Adrenal gland (tissue), 12 donors: ENCODE measurements around the gene ERF. TPM values are rescaled to one million over a fixed set of nuclear protein-coding genes. Genes with fewer than 3 reads are reported as not detected.
A peak's percentile ranks its signal among the peaks of the same experiment; 100 is the strongest.

Experiments used
- DNase-seq, 7 donors: peaks; one replicate each; pipeline ENCODE4 v3.0.0-alpha.2; 2019 to 2020
- H3K27ac ChIP-seq, 5 donors: fragments of 200-600 bp; sonication (generic) in 4 of 5; 1 replicate in 3 of 5; 2 replicates in 2 of 5; pipeline versions ENCODE4 v1.5.1 to v1.8.0; 2016 to 2020; ENCODE audit warnings: mild to moderate bottlenecking in 1 of 5
- H3K27me3 ChIP-seq: fragments of 200-600 bp; 2 replicates; pipeline ENCODE4 v1.8.0; 2021
- H3K36me3 ChIP-seq, 2 donors: fragments of 200-600 bp; replicated peaks in 1 of 2; 1 replicate in 1 of 2; 2 replicates in 1 of 2; pipeline versions ENCODE4 v1.5.1 to v1.8.0; 2018 to 2022
- H3K4me1 ChIP-seq, 2 donors: fragments of 200-600 bp; replicated peaks in 1 of 2; 1 replicate in 1 of 2; 2 replicates in 1 of 2; pipeline versions ENCODE4 v1.5.1 to v1.8.0; 2018 to 2021
- H3K4me3 ChIP-seq, 4 donors: fragments of 200-600 bp; sonication (generic) in 3 of 4; one replicate each; pipeline ENCODE4 v1.5.1; 2016 to 2018
- H3K9me3 ChIP-seq, 3 donors: fragments of 200-600 bp; sonication (generic) in 1 of 3; replicated peaks in 1 of 3; 1 replicate in 2 of 3; 2 replicates in 1 of 3; pipeline versions ENCODE4 v1.5.1 to v1.8.0; 2016 to 2021
- POLR2A ChIP-seq, 2 donors: fragments of 450-650 bp; IDR thresholded peaks; one replicate each; pipeline ENCODE4 v1.6.1; 2017; ENCODE audit warnings: antibody characterized with exemption in 2 of 2, mild to moderate bottlenecking in 2 of 2, moderate library complexity in 1 of 2
- WGBS, 4 donors: extraction: QIAGEN DNeasy Blood & Tissue Kit in 2 of 4; methylation state at CpG; one replicate each; pipeline versions ENCODE4 v1.1.5 to v1.1.7; 2013 to 2017; 5-methylcytosine and 5-hydroxymethylcytosine counted together
- intact Hi-C, 2 donors: fragments of 100-400 bp; cut with DNase I; formaldehyde crosslinking; loops; one replicate each; pipeline versions ENCODE4 v1.14.1 to v1.15.0; 2022 to 2023
- polyA plus RNA-seq, 3 donors: library from polyadenylated mRNA; stranded (reverse); fragments of 200-250 nt in 2 of 3; fragments of 350-450 nt in 1 of 3; fragmentation: Illumina TruSeq in 1 of 3; extraction: RNeasy Lipid Tissue Mini Kit (QIAGEN cat#74804) in 1 of 3; gene quantifications; one replicate each; pipeline ENCODE4 v1.2.3, GENCODE V29; 2013 to 2014
- total RNA-seq, 9 donors: library from RNA; depleted of rRNA in 4 of 9; stranded (reverse); fragments of >200 nt in 4 of 9; fragments of 120-200 nt in 1 of 9; fragmentation: NEBNext Ultra II Directional in 1 of 9; extraction: Animal tissue kit (Norgen Biotek cat#: 25700) in 1 of 9; gene quantifications; one replicate each; pipeline versions ENCODE4 v1.1.0 to v1.2.4, GENCODE V29; 2013 to 2023
- TF ChIP-seq, protein P1 (sequence below), 6 experiments: fragments of 450-650 bp in 4 of 6; fragments of 200-600 bp in 2 of 6; sonication (generic) in 1 of 6; IDR thresholded peaks; 1 replicate in 5 of 6; 2 replicates in 1 of 6; pipeline versions ENCODE4 v1.5.1 to v1.8.0; 2016 to 2021; ENCODE audit warnings: antibody characterized with exemption in 6 of 6, mild to moderate bottlenecking in 2 of 6, moderate library complexity in 1 of 6
- donor health status: healthy with polysubstance abuse.
- donor health status: Bipolar disorder and iron deficiency.
- donor health status: DM: yes; HTN: yes; CAD: no.
- donor health status: DM: no; HTN: no; CAD: no.
- donor health status: DM: no; HTN: no; CAD: no.
- donor health status: DM: yes; HTN: yes; CAD: no.

ERF gene
- total and polyA plus RNA-seq, 12 donors: 11.4 to 147 (median 52.4) TPM

GRCh38 chr19:42250666-42251531 lies 4.0 kb downstream of the ERF start:
- Histone ChIP-seq H3K36me3 (peaks cover 0 to 20% of the 10 kb centered on the region in 2 donors), H3K4me1 (peaks cover 51 to 60% of the 10 kb centered on the region in 2 donors), H3K27me3 (no peaks in the 10 kb centered on the region), H3K9me3 (no peaks in the 10 kb centered on the region), H3K27ac (peak overlapping the region; percentile 6 to 100 (median 97)), H3K4me3 (peak overlapping the region in 1 of 4 donors; percentile 90)
- intact Hi-C loops: loop anchor here in 1 of 2 donors (2.0 kb wide), 1 partner anchor 28 kb away; no protein-coding TSS in a partner anchor
- TF ChIP-seq, protein P1, sequence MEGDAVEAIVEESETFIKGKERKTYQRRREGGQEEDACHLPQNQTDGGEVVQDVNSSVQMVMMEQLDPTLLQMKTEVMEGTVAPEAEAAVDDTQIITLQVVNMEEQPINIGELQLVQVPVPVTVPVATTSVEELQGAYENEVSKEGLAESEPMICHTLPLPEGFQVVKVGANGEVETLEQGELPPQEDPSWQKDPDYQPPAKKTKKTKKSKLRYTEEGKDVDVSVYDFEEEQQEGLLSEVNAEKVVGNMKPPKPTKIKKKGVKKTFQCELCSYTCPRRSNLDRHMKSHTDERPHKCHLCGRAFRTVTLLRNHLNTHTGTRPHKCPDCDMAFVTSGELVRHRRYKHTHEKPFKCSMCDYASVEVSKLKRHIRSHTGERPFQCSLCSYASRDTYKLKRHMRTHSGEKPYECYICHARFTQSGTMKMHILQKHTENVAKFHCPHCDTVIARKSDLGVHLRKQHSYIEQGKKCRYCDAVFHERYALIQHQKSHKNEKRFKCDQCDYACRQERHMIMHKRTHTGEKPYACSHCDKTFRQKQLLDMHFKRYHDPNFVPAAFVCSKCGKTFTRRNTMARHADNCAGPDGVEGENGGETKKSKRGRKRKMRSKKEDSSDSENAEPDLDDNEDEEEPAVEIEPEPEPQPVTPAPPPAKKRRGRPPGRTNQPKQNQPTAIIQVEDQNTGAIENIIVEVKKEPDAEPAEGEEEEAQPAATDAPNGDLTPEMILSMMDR (IDR thresholded peaks at IDR 0.05): no peak
- TF ChIP-seq POLR2A (IDR thresholded peaks at IDR 0.05): peak in 1 of 2 donors; percentile 23
- peak in 6 of 7 donors; percentile 63 to 76 (median 70) for DNase-seq
- 5 to 10% (median 8%) methylated on average over 7 to 19 of the region's 19 CpGs for WGBS, 4 donors

DNA sequence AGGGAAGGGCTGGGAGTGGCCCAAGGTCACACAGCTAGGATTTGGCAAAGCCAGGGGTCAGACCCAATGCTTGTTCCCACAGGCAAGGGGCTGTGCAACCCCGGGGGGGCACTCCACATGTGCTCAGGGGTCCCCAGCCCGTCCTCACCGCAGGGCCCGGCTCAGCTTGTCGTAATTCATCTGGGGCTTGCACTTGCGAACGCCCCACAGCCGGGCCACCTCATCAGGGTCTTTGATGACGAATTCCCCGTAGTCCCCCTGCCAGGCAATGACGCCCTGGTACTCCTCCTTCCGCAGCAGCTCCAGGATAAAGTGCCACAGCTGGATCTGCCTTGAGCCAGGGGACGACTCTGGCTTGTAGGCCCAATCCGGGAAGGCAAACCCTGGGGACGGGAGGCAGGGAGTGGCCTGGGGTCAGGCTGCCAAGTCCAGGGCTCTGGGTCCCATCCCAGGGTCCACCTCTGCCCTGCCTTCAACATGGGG lies 4.7 kb downstream of the ERF start:
- WGBS, 4 donors: 21 to 53% (median 29%) methylated on average over 9 to 15 of the region's 15 CpGs
- peak overlapping the region; percentile 6 to 100 (median 97) for H3K27ac ChIP-seq
- intact Hi-C loops: loop anchor here in 1 of 2 donors (2.0 kb wide), 1 partner anchor 29 kb away; no protein-coding TSS in a partner anchor
- peak overlapping the region in 1 of 4 donors; percentile 90 for H3K4me3 ChIP-seq
- TF ChIP-seq, protein P1 (IDR thresholded peaks at IDR 0.05): no peak
- peak in 1 of 2 donors; percentile 22 for TF ChIP-seq POLR2A (IDR thresholded peaks at IDR 0.05)
- peaks cover 48 to 62% of the 10 kb centered on the region in 2 donors for H3K4me1 ChIP-seq
- H3K27me3 ChIP-seq: no peaks in the 10 kb centered on the region
- no peaks in the 10 kb centered on the region for H3K9me3 ChIP-seq
- peaks cover 0 to 20% of the 10 kb centered on the region in 2 donors for H3K36me3 ChIP-seq
- peak; percentile 48 to 68 (median 65) for DNase-seq

GRCh38 chr19:42249769-42250168 lies 5.2 kb downstream of the ERF start:
- no peak for DNase-seq
- WGBS, 4 donors: 67 to 86% (median 71%) methylated on average over 4 to 6 of the region's 6 CpGs
- intact Hi-C loops: loop anchor here (2.0 to 5.0 kb wide), 2 partner anchors 29 to 43 kb away; no protein-coding TSS in a partner anchor
- Histone ChIP-seq H3K9me3 (no peaks in the 10 kb centered on the region), H3K4me1 (peaks cover 48 to 66% of the 10 kb centered on the region in 2 donors), H3K36me3 (peaks cover 0 to 20% of the 10 kb centered on the region in 2 donors), H3K27ac (peak overlapping the region in 4 of 5 donors; percentile 79 to 100 (median 98)), H3K4me3 (no peak overlapping the region), H3K27me3 (no peaks in the 10 kb centered on the region)
- TF ChIP-seq, protein P1 (IDR thresholded peaks at IDR 0.05): no peak
- TF ChIP-seq POLR2A (IDR thresholded peaks at IDR 0.05): no peak

DNA sequence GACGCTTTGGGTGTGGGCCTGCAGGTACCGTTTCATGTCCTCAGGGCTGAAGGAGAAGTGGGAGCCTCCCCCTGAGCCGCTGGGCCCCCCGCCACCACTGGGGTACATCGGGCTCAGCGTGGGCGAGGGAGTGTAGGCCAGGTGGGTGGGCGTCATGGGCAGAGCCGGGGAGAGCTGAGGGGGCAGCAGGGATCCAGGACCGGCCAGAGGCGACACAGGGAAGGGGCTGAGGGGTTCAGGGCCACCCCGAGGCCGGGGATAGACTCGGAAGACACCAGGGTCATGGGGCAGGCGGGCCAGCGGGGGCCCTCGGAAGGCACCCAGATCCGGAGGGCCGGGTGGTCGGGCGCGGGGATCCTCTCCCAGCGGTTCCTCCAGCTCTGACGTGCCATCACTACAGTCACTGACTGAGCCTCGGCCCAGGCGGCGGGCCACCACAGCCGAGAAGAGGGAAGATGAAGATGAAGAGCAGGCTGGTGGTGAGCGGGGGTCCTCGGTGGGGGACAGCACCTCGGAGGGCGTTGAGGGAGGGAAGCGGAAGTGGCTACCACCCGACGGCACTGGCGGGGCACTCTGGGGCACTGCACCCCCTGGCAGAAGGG lies 5.7 kb downstream of the ERF start:
- H3K9me3 ChIP-seq: no peaks in the 10 kb centered on the region
- peak overlapping the region in 2 of 5 donors; percentile 99 to 100 for H3K27ac ChIP-seq
- intact Hi-C loops: loop anchor here (5.0 kb wide), 1 partner anchor 43 kb away; no protein-coding TSS in a partner anchor
- H3K27me3 ChIP-seq: no peaks in the 10 kb centered on the region
- 75 to 90% (median 76%) methylated on average over 12 to 36 of the region's 36 CpGs for WGBS, 4 donors
- peak in 2 of 7 donors; percentile 20 to 38 for DNase-seq
- TF ChIP-seq, protein P1 (IDR thresholded peaks at IDR 0.05): no peak
- TF ChIP-seq POLR2A (IDR thresholded peaks at IDR 0.05): no peak
- H3K4me3 ChIP-seq: no peak overlapping the region
- H3K4me1 ChIP-seq: peaks cover 48 to 67% of the 10 kb centered on the region in 2 donors
- H3K36me3 ChIP-seq: peaks cover 0 to 20% of the 10 kb centered on the region in 2 donors
